Measurements from ENCODE around the gene CAMK2G.
"Not testable (repeated sequence)": the region's sequence is repeated elsewhere in the genome, so short reads cannot be mapped to it uniquely, and the experiment has no call there.

The CAMK2G gene

GRCh38 chr10:73874267-73875138, at the start of gene CAMK2G:
Gene CAMK2G, minus strand, starts transcription at chr10:73874555. Its CDS starts 94 bp downstream, at chr10:73874461.
- peak; percentile 87 for DNase-seq

GRCh38 chr10:73922864-73923133, 48.4 kb upstream of the CAMK2G start:
- no peak for DNase-seq

- no peak for DNase-seq
Observed at GRCh38 chr10:73922007-73922863, 47.9 kb upstream of the CAMK2G start.

- DNase-seq, result no peak
Observed at GRCh38 chr10:73920089-73920488, 45.7 kb upstream of the CAMK2G start.

GRCh38 chr10:73919481-73919880, 45.1 kb upstream of the CAMK2G start:
- not testable (repeated sequence) for DNase-seq

- DNase-seq, result no peak
Observed at GRCh38 chr10:73917566-73918305, 43.4 kb upstream of the CAMK2G start.

GRCh38 chr10:73916761-73917470, 42.6 kb upstream of the CAMK2G start:
- no peak for DNase-seq

- no peak for DNase-seq
Observed at GRCh38 chr10:73915206-73915851, 41.0 kb upstream of the CAMK2G start.

- DNase-seq, result no peak
Observed at GRCh38 chr10:73914036-73914435, 39.7 kb upstream of the CAMK2G start.

- no peak for DNase-seq
Observed at GRCh38 chr10:73911553-73912004, 37.2 kb upstream of the CAMK2G start.

GRCh38 chr10:73910764-73911552, 36.6 kb upstream of the CAMK2G start, which contains the start of gene PLAU:
Gene PLAU, plus strand, starts transcription at chr10:73911132. Its CDS starts 424 bp downstream, at chr10:73911556.
- peak; percentile 59 for DNase-seq

GRCh38 chr10:73910401-73910763, 36.0 kb upstream of the CAMK2G start:
- DNase-seq, result no peak

- no peak for DNase-seq
Observed at GRCh38 chr10:73909540-73910115, 35.3 kb upstream of the CAMK2G start.

- DNase-seq, result peak; percentile 76
Observed at GRCh38 chr10:73908853-73909539, 34.6 kb upstream of the CAMK2G start.

GRCh38 chr10:73907841-73908517, 33.6 kb upstream of the CAMK2G start:
- DNase-seq, result no peak

- DNase-seq, result no peak
Observed at GRCh38 chr10:73906524-73907447, 32.4 kb upstream of the CAMK2G start.

- no peak for DNase-seq
Observed at GRCh38 chr10:73905256-73906020, 31.1 kb upstream of the CAMK2G start.

GRCh38 chr10:73902351-73902750, 28.0 kb upstream of the CAMK2G start:
- no peak for DNase-seq

Data from stimulated activated CD4-positive, alpha-beta T cell treated with anti-CD3 and anti-CD28 coated beads, Interleukin-15, amount 100 ng/mL, for 24 hours (primary cell).